Mucosa of rectum (tissue), 2 donors: ENCODE data around the gene PBX4.

Experiments used
- H3K27ac ChIP-seq, 2 donors: one replicate each; pipeline ENCODE4 v1.7.0; 2013; ENCODE audit warnings: inconsistent platforms in 2 of 2, low read depth in 2 of 2, low read length in 2 of 2
- H3K27me3 ChIP-seq, 2 donors: one replicate each; pipeline ENCODE4 v1.7.0; 2013; ENCODE audit warnings: low read length in 2 of 2; ENCODE audit not compliant: control insufficient read depth in 2 of 2, insufficient read depth in 2 of 2
- H3K36me3 ChIP-seq, 2 donors: one replicate each; pipeline ENCODE4 v1.7.0; 2013; ENCODE audit warnings: low read length in 2 of 2; ENCODE audit not compliant: control insufficient read depth in 2 of 2, insufficient read depth in 2 of 2
- H3K4me1 ChIP-seq, 2 donors: one replicate each; pipeline ENCODE4 v1.7.0; 2013; ENCODE audit warnings: low read length in 2 of 2, mild to moderate bottlenecking in 1 of 2; ENCODE audit not compliant: control insufficient read depth in 2 of 2, insufficient read depth in 2 of 2
- H3K4me3 ChIP-seq, 2 donors: one replicate each; pipeline ENCODE4 v1.7.0; 2013; ENCODE audit warnings: low read length in 2 of 2
- H3K9ac ChIP-seq, 2 donors: one replicate each; pipeline ENCODE4 v1.7.0; 2013; ENCODE audit warnings: low read length in 2 of 2, low read depth in 1 of 2, mild to moderate bottlenecking in 1 of 2
- H3K9me3 ChIP-seq, 2 donors: one replicate each; pipeline ENCODE4 v1.7.0; 2013; ENCODE audit warnings: low read length in 2 of 2; ENCODE audit not compliant: control insufficient read depth in 2 of 2
- donor health status: healthy.
- donor health status: Normal muscosa, but diverticular disease.

The PBX4 gene

DNA sequence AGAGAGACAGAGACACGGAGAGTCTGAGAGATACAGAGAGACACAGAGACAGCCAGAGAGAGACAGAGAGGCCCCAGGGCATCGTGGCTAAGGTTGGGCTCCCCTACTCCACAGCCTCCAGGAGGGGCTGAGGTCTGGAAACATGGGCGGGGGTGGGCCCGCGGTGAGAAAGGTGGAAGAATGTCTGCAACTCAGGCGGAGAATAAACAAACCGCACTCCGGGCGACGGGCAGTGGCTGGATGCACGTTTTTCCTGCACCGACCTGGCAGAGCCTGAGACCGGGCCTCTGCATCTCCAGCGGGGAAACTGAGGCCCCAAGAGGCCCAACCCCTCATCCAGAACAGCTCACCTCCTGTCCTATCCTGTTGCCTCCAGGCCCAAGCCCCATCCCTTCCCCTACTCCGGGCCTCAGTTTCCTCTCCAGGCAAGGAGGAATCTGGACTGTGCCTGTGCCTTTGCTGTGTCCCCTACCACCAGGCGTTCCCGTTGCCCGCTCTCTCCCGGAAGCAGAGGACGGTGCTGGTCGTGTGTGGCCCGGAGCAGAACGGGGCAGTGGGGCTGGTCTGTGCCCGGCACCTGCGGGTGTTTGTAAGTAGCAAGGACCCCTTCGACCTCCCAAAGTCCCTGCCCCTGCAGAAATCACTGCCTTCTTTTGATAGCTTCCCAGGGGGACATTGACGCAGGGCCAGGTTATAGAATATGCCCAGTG lies 83.8 kb downstream of the PBX4 start:
- Histone ChIP-seq H3K9ac (no peak overlapping the region), H3K27me3 (peaks cover 5 to 14% of the 10 kb centered on the region in 2 donors), H3K27ac (no peak overlapping the region), H3K9me3 (no peaks in the 10 kb centered on the region), H3K4me3 (no peak overlapping the region), H3K36me3 (peaks cover 0 to 2% of the 10 kb centered on the region in 2 donors), H3K4me1 (peaks cover 8 to 12% of the 10 kb centered on the region in 2 donors)

GRCh38 chr19:19533841-19534240 lies 84.6 kb downstream of the PBX4 start:
- Histone ChIP-seq H3K9me3 (no peaks in the 10 kb centered on the region), H3K4me3 (no peak overlapping the region), H3K27me3 (peaks cover 5 to 12% of the 10 kb centered on the region in 2 donors), H3K9ac (no peak overlapping the region), H3K36me3 (peaks cover 0 to 2% of the 10 kb centered on the region in 2 donors), H3K27ac (no peak overlapping the region), H3K4me1 (peaks cover 8 to 12% of the 10 kb centered on the region in 2 donors)

DNA sequence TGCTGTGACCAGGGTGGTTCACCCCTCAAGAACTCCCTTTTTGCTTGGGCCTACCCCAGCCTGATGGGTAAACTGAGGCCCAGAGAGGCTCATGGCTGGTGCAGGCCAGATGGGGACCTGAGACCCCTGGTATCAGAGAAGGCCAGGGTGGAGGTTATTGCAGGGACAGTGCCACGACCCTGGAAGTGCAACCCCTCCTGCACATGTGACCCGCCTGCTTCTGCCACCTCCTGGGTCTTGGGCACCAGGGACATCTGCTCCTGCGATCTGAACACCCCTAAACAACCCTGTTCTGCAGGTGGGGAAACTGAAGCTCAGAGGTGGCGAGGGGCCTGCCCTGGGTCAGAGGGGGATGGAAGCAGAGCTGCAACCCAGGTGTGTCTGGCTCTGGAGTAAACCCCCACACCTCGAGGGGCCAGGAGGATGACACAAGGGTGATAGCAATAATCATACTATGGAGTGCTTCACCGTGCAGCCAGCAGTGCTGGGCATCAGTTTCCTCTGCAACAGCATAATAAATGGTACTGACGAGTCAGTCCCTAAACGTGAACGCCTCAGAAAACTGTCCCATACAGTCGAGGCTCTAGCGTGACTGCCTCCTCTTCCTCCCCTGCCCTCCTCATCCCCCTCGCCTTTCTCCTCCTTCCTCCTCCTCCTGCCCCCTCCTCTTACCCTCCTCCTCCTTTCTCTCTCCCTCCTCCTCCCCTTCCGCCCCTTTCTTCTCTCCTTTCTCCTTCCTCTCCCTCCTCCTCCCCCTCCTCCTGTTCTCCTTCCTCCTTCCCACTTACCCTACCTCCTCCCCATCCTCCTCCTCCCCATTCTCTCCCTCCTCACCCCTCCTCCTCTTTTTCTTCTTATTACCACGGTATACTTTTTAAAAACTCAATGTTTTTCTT lies 85.4 kb downstream of the PBX4 start:
- no peak overlapping the region for H3K9ac ChIP-seq

DNA sequence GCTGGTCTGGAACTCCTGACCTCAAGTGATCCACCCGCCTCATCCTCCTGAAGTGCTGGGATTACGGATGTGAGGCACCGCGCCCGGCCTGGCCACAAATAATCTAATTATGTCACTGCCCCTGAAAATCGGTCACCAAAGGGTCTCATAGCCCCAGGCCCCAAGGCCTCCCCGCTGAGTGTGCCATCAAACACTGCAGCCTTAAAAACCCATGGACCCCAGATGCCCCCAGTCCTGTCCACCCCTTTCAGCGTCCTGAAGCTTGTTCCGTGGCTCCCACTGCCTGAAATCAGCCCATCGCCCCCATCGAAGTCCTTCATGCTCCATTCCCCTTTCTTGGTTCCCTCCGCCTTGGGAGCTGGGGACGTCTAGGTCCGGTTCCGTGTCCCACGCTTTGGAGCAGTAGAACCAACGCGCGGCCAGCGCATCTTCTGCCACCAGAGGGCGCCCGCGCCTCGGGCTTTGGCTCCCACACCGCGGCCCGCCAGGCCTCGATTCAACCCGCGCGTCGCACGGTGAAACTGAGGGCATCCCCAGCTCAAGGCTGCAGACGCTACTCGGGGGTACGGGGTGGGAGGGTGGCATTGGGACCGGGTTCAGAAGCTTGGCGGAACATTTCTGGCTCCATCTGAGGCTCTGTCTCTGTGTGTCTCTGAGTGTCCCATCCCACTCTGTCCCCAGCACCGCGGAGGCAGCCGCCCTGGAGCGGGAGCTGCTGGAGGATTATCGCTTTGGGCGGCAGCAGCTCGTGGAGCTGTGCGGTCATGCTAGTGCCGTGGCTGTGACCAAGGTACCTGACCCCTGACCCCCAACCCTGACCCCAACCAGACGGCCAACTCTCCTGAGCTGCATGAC lies 86.3 kb downstream of the PBX4 start:
- Histone ChIP-seq H3K9me3 (no peaks in the 10 kb centered on the region), H3K27me3 (no peaks in the 10 kb centered on the region), H3K36me3 (peaks cover 9 to 14% of the 10 kb centered on the region in 2 donors), H3K9ac (peak overlapping the region in 1 of 2 donors; percentile 36), H3K27ac (no peak overlapping the region), H3K4me1 (peaks cover 2 to 3% of the 10 kb centered on the region in 2 donors), H3K4me3 (no peak overlapping the region)

More for the DNA sequence above, 85.4 kb downstream of the PBX4 start:
- peaks cover 0 to 4% of the 10 kb centered on the region in 2 donors for H3K27me3 ChIP-seq
- H3K4me3 ChIP-seq, result no peak overlapping the region
- H3K36me3 ChIP-seq, result peaks cover 3 to 7% of the 10 kb centered on the region in 2 donors
- no peaks in the 10 kb centered on the region for H3K9me3 ChIP-seq
- H3K27ac ChIP-seq, result no peak overlapping the region
- H3K4me1 ChIP-seq, result peaks cover 6% of the 10 kb centered on the region in 2 donors

- no peak overlapping the region for H3K9ac ChIP-seq
- no peaks in the 10 kb centered on the region for H3K9me3 ChIP-seq
- H3K27me3 ChIP-seq, result no peaks in the 10 kb centered on the region
- peaks cover 2 to 3% of the 10 kb centered on the region in 2 donors for H3K4me1 ChIP-seq
- H3K4me3 ChIP-seq, result no peak overlapping the region
- no peak overlapping the region for H3K27ac ChIP-seq
- H3K36me3 ChIP-seq, result peaks cover 10 to 17% of the 10 kb centered on the region in 2 donors
Measured at GRCh38 chr19:19530889-19531288, 87.6 kb downstream of the PBX4 start.

GRCh38 chr19:19530423-19530804 lies 88.1 kb downstream of the PBX4 start:
- no peaks in the 10 kb centered on the region for H3K27me3 ChIP-seq
- H3K4me3 ChIP-seq, result no peak overlapping the region
- no peak overlapping the region for H3K9ac ChIP-seq
- H3K9me3 ChIP-seq, result no peaks in the 10 kb centered on the region
- peaks cover 10 to 21% of the 10 kb centered on the region in 2 donors for H3K36me3 ChIP-seq
- no peak overlapping the region for H3K27ac ChIP-seq
- peaks cover 2 to 3% of the 10 kb centered on the region in 2 donors for H3K4me1 ChIP-seq

DNA sequence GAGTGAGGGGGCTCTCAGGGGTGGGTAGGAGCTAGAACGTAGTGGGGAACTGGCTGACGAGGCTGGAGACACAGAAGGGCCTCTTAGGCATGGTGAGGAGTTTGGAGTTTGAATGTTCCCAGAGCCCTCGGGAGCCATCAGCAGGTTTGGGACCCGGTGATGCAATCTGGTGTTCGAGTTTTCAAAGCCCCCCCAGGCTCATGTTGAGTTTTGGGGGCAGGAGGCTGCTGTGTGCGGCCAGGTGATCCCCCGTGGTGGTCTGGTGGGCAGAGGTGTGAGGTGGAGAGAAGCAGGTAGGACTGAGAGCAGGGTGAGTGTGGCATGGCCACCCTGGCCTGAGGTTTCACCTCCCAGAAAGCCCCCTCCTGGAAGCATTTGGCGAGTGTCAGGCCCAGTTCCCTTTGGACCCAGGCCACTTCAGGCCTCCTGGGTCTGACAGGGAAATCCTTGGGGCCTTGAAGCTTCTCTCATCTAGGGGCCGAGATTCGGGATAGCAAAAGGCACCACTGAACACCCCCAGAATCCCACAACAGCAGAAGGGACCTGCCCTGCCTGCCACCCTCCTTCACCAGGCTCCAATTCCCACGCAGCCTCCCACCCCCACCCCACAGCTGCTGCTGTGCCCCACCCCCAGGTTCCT lies 88.6 kb downstream of the PBX4 start:
- H3K36me3 ChIP-seq, result peaks cover 10 to 21% of the 10 kb centered on the region in 2 donors
- H3K4me3 ChIP-seq, result no peak overlapping the region
- H3K27me3 ChIP-seq, result no peaks in the 10 kb centered on the region
- peaks cover 2 to 3% of the 10 kb centered on the region in 2 donors for H3K4me1 ChIP-seq
- no peaks in the 10 kb centered on the region for H3K9me3 ChIP-seq
- H3K9ac ChIP-seq, result no peak overlapping the region
- H3K27ac ChIP-seq, result no peak overlapping the region

GRCh38 chr19:19528721-19529490 lies 89.6 kb downstream of the PBX4 start, which contains the start of gene YJEFN3:
Gene YJEFN3 (plus strand): TSS chr19:19528911. CDS start chr19:19528933, 22 bp downstream.
- no peak within 1 kb of the TSS for H3K27ac ChIP-seq
- H3K36me3 ChIP-seq, result peaks cover 12 to 25% of the 10 kb centered on the region in 2 donors
- H3K9ac ChIP-seq, result no peak within 1 kb of the TSS
- H3K9me3 ChIP-seq, result no peaks in the 10 kb centered on the region
- H3K4me1 ChIP-seq, result peaks cover 2 to 3% of the 10 kb centered on the region in 2 donors
- no peaks in the 10 kb centered on the region for H3K27me3 ChIP-seq
- no peak within 1 kb of the TSS for H3K4me3 ChIP-seq
